SJCRH30 (cell line): ENCODE measurements around the gene PLA1A. TPM values are rescaled to one million over a fixed set of nuclear protein-coding genes. Genes with fewer than 3 reads are reported as not detected.

Experiments used
- DNase-seq, 2 experiments: peaks; one replicate each; pipeline ENCODE4 v3.0.0-alpha.2; 2015 to 2020
- H3K27ac ChIP-seq: fragments of 250-450 bp; sonication (Bioruptor Pico); 2 replicates; pipeline ENCODE4 v1.5.1; 2020; ENCODE audit warnings: mild to moderate bottlenecking, moderate library complexity
- H3K27me3 ChIP-seq: fragments of 250-450 bp; sonication (Bioruptor Pico); 2 replicates; pipeline ENCODE4 v1.5.1; 2020; ENCODE audit warnings: mild to moderate bottlenecking, moderate library complexity
- H3K36me3 ChIP-seq: fragments of 250-450 bp; sonication (Bioruptor Pico); 2 replicates; pipeline ENCODE4 v1.5.1; 2020; ENCODE audit warnings: mild to moderate bottlenecking, moderate library complexity
- H3K4me1 ChIP-seq: fragments of 250-450 bp; sonication (Bioruptor Pico); 2 replicates; pipeline ENCODE4 v1.5.1; 2020; ENCODE audit warnings: mild to moderate bottlenecking, moderate library complexity
- H3K4me3 ChIP-seq: fragments of 250-450 bp; sonication (Bioruptor Pico); 2 replicates; pipeline ENCODE4 v1.5.1; 2020; ENCODE audit warnings: mild to moderate bottlenecking, moderate library complexity
- H3K9me3 ChIP-seq: fragments of 250-450 bp; sonication (Bioruptor Pico); replicated peaks from 2 replicates; pipeline ENCODE4 v1.5.1; 2020; ENCODE audit warnings: mild to moderate bottlenecking, moderate library complexity
- total RNA-seq: library from RNA; depleted of rRNA; stranded (reverse); fragments of >200 nt; shearing (Covaris generic); gene quantifications from 2 replicates; pipeline ENCODE4 v1.2.3, GENCODE V29; 2014

Gene PLA1A
- total RNA-seq, 1 experiment from 2014 or later = 1.2 TPM

DNA sequence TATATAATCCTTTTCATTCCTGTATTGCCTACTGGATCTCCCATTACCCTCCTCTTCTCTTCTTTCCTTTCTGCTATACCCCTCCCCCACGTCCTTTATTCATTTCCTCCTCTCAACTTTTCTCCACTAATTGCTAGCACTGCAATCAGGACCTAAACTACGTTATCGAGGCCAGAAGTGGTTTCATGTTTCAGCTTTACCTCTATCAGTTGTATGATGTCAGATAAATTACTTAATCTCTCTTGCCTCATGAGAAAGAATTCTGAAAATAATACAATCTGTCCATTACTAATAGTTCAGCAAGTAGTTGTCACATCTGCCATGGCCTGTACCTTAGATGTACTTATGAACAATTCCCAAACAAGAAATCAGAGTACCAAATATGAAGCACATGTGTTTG is 52.1 kb downstream of the PLA1A start:
- Histone ChIP-seq H3K9me3 (no peaks in the 10 kb centered on the region), H3K27ac (no peak overlapping the region), H3K4me3 (no peak overlapping the region), H3K36me3 (no peaks in the 10 kb centered on the region), H3K27me3 (no peaks in the 10 kb centered on the region), H3K4me1 (peaks cover 24% of the 10 kb centered on the region)
- DNase-seq = no peak

DNA sequence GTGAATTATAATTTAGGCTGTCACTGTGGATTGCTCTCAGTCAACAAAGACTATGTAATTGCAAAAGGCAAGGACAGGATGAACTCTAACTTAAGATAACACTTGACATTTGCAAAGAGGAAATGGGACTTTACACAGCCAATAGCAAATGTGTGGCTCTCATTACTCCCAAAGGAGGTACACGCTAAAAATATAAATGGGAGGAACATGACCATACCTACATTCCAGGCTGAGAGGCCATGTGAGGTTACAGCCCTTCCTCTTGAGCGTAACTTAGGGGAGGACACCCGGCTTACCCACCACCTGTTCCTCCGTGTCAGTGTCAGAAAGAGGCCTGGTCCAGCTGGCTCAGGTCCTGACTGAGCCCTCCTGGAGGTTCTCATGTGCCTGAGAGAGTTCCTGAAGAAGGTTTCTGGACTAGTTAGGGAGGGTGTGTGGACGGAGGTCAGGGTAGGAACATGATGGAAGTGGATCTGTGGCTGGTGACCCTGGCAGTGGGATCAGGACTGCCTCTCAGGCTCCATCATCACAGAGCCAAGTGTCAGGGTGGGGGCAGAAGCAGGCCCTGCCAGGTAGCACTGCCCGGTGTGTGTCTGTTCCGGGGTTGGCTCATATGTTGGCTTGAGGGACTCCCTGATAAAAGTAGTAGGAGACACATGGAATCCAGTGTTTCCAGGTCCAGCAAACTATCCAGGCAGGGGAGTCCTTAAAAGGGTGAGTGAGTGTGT is 54.8 kb downstream of the PLA1A start:
- Histone ChIP-seq H3K36me3 (no peaks in the 10 kb centered on the region), H3K27me3 (no peaks in the 10 kb centered on the region), H3K27ac (peak overlapping the region; percentile 52), H3K4me1 (peaks cover 21% of the 10 kb centered on the region), H3K9me3 (no peaks in the 10 kb centered on the region), H3K4me3 (no peak overlapping the region)
- DNase-seq = peak; percentile 92 to 94

DNA sequence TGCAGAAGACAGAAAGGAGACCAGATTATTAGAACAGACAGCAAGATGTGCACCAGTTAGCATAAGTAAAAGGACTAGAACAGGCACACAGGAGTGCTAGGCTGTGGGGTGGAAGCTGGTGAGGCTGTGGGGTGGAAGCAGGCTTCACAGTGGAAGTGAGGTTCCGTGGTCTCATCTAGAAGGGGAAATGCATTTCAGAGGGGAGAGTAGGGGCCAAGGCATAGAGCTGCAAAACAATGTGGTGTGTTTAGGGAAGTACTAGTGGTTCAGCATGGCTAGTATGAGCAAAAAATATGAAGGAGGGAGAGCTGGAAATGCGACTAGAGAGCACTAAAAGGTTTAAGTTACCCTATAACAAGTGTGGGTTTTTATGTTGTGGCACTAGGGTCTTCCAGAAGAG is 56.2 kb downstream of the PLA1A start:
- Histone ChIP-seq H3K4me1 (peaks cover 18% of the 10 kb centered on the region), H3K27me3 (no peaks in the 10 kb centered on the region), H3K4me3 (no peak overlapping the region), H3K9me3 (no peaks in the 10 kb centered on the region), H3K36me3 (no peaks in the 10 kb centered on the region), H3K27ac (no peak overlapping the region)
- no peak for DNase-seq

DNA sequence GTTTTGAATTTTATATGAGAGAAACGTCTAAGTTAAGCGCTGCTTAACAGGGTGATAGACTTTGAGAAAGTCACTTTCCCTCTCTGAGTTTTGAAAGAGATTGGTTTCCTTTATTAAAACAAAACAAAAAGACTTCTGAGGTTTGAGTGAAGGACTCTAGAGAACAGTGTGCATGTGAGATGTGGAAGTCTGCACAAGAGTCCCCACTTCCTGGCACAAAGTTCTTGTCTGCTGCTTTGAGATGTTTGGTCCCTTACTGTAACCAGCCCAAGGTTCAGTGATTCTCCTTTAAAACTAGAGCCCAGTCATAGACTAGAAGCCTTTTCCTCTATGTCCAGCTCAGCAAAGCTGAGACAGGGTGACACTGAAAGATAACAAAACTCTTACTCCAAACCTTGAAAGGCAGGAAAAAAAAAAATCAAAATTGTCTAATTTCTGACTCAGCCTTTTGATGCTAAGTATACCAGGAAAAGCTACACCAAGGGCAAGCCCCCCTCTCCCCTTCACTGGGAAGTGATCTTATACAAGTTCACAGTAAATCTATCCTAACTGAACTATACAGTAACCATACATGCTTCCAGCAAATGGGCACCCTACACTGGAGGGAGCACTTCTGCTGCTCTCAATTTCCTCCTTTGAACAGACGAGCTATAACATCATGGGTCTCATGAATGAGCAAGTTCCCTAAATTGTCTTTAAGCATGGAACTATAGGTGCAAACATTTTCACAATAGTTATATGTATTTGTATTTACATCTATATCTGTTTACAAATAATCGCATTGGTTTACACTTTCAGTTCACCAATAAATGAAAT is 60.4 kb downstream of the PLA1A start:
- H3K27ac ChIP-seq = no peak overlapping the region
- peaks cover 9% of the 10 kb centered on the region for H3K4me1 ChIP-seq
- no peaks in the 10 kb centered on the region for H3K36me3 ChIP-seq
- H3K27me3 ChIP-seq = no peaks in the 10 kb centered on the region
- H3K4me3 ChIP-seq = no peak overlapping the region
- DNase-seq = no peak
- H3K9me3 ChIP-seq = no peaks in the 10 kb centered on the region

DNA sequence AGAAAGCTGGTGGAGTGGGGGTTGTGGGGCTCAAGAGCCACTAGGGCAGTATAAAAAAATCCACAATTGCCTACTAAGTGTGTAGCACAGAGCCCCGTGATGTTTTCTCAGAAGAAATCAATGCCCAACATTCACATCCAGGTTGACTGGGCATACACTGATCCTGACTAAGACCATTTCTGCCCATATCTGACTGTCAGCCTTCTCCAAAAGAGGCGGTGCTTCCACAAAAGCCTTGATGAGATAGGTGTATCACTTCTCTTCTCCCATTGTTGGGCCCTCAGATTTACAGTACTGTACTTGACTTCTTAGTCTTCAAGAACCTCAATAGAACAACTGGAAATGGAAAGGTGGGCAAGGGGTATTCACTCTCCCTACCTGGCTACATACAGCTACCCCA is 61.3 kb downstream of the PLA1A start:
- Histone ChIP-seq H3K36me3 (no peaks in the 10 kb centered on the region), H3K27ac (no peak overlapping the region), H3K4me3 (no peak overlapping the region), H3K4me1 (peaks cover 11% of the 10 kb centered on the region), H3K27me3 (no peaks in the 10 kb centered on the region), H3K9me3 (no peaks in the 10 kb centered on the region)
- DNase-seq = no peak

DNA sequence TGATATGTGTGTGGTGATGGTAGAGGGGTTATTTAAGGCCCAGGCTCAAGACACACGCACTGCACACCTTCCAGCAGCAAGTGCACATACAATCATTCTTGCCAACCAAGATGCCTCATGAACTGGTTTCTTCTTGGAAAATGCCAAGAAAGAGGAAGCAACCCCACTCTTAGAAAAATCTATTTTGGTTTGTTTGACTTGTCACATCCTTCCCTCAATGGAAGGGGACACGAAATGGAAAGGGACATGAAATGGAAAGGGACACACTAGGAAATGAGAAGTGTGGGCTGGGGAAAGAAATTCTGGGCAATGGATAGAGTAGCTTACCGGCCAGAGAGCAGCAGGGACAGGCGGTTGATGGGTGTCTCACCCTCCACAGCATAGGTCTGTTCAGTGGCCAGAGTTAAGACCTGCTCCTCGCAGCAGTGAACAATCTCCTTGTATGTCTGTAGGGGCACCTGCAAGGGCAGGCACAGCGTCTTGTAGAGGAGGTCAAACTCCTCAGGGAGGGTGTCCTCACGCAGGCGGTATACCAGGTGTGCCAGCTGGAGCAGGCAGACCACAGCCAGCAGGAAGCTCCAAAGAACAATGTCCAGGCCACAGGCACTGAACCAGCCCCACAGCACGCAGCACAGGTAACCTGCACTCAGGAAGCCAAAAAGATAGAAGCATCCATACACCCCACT is 62.1 kb downstream of the PLA1A start:
- H3K9me3 ChIP-seq = no peaks in the 10 kb centered on the region
- no peaks in the 10 kb centered on the region for H3K27me3 ChIP-seq
- no peak overlapping the region for H3K4me3 ChIP-seq
- no peak overlapping the region for H3K27ac ChIP-seq
- DNase-seq = no peak
- peaks cover 12% of the 10 kb centered on the region for H3K4me1 ChIP-seq
- no peaks in the 10 kb centered on the region for H3K36me3 ChIP-seq

DNA sequence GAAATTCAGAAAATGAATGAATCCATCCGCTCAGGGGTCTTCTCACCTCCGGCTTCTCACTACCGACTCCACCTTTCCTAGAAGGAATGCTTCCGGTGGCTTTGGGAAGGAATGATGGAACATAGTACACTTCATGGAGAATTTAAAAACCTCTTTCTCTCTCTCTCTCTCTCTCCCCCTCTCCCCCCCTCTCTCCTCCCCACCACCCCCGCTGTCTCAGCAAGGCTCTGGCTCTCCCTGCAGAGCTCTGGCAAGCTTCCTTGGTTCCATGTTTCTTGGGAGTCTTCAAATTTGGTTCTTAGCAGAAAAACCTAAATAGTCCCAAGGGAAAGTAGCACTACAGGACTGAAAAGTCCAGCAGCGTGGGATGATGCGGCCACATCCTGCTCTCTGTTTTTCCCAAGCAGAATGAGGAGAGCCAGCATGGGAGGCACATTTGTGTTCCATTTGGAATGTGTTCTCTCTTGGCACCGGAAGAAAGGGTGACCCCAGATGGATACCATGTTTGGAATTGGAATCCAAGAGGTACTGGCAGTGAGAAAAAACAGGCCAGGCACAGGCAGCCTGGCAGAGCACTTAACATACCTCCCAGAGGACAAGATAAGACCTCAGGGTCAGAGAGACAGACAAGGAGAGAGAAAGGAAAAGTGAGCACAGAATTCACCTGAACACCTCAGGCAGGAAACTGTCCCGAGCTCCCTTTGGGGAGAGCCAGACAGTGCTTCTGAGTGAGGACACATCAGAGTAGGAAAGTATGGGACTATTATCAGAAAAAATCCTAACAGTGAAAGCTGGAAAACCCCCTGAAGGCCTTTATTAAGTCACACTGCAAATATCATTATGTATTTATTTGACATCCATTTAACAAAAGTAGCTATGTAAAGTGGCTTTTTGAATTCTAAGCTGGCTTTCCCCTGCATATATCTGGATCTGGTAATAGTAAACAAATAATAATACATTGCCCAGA is 63.1 kb downstream of the PLA1A start, which contains the start of gene POPDC2:
Gene POPDC2 (minus strand): TSS at position 116 of the 967 bp plus-strand sequence. CDS start 166 bp downstream, outside the sequence.
- Histone ChIP-seq H3K4me1 (peaks cover 20% of the 10 kb centered on the region), H3K9me3 (no peaks in the 10 kb centered on the region), H3K4me3 (no peak within 1 kb of the TSS), H3K36me3 (no peaks in the 10 kb centered on the region), H3K27ac (no peak within 1 kb of the TSS), H3K27me3 (no peaks in the 10 kb centered on the region)
- no peak for DNase-seq

DNA sequence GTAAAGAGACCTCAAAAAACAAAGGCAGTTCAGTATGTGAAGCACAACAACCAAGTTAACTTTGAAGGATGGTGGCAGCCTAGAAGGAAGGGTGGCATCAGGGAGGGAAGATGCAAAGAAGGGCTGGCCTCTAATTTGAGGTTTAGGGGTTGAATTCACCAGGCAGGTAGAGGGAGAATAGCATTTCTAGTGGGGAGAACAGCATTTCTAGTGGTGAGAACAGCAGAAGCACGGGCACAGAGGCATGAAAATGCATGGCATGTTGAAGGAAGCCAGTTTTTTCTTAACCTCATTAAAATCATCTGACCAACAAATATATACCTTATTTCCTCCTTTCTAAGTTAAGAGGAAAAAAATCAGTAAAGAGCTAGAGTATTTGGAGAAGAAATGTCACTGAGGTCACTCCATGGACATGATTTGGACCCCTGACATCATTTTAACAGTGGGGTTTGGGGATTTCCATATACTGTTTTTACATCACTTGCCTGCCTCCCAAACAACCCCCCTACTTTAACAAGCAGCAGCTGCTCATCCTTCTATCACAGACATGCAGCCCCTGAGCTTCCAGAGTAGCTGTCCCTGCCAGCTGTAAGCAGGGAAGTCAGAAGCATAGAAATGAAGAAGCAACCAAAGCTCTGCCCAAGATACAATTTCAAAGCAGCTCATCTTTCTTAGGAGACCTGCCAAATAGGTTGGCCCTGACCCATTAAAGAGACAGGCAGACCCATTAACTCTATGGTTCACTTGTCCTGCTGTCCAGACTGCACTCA is 65.1 kb downstream of the PLA1A start:
- DNase-seq = peak; percentile 45 to 68
- H3K4me1 ChIP-seq = peaks cover 20% of the 10 kb centered on the region

DNA sequence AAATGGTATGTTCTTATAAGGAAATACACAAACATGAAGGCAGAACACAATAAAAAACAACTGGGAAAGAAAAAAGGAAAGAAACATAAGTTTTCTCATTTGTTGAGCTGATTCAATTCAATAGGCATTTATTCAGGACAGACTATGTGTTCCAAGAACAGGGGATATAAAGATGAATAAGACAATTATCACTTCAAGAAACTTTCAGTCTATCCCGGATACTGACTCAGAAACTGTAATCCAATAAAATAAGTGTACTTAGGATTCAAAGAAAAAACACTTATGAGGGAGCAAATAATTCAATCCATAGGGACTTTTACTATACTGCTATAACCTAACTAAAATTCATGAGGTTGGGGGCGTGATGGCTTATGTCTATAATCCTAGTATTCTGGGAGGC is 66.2 kb downstream of the PLA1A start:
- Histone ChIP-seq H3K36me3 (no peaks in the 10 kb centered on the region), H3K4me3 (no peak overlapping the region), H3K4me1 (peaks cover 20% of the 10 kb centered on the region), H3K27me3 (no peaks in the 10 kb centered on the region), H3K9me3 (no peaks in the 10 kb centered on the region), H3K27ac (no peak overlapping the region)
- no peak for DNase-seq

More for the DNA sequence above, 65.1 kb downstream of the PLA1A start:
- H3K36me3 ChIP-seq = no peaks in the 10 kb centered on the region
- no peaks in the 10 kb centered on the region for H3K9me3 ChIP-seq
- no peak overlapping the region for H3K27ac ChIP-seq
- H3K4me3 ChIP-seq = no peak overlapping the region
- H3K27me3 ChIP-seq = no peaks in the 10 kb centered on the region

DNA sequence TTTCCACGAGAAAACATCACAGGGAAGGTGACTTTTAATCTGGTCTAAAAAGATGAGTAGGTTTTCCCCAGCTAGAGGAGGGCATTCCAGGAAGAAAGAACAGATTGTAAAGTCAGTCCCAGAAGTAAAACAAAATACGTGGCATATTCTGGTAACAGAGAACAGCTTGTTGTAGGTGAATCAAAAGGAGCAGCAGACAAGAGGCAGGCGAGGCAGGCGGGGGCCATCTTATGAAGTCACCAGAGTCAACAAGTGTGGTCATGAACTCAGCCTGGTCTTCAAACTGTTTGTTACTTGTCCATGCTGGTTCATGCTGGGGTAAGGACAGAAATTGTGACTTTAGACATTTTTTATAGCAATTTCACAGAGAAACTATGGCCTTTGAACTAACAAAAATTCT is 66.7 kb downstream of the PLA1A start:
- DNase-seq = no peak
- Histone ChIP-seq H3K27ac (no peak overlapping the region), H3K4me1 (peaks cover 20% of the 10 kb centered on the region), H3K36me3 (peaks cover 2% of the 10 kb centered on the region; the same call in 1 of the 2 replicates), H3K27me3 (no peaks in the 10 kb centered on the region), H3K4me3 (no peak overlapping the region), H3K9me3 (no peaks in the 10 kb centered on the region)

DNA sequence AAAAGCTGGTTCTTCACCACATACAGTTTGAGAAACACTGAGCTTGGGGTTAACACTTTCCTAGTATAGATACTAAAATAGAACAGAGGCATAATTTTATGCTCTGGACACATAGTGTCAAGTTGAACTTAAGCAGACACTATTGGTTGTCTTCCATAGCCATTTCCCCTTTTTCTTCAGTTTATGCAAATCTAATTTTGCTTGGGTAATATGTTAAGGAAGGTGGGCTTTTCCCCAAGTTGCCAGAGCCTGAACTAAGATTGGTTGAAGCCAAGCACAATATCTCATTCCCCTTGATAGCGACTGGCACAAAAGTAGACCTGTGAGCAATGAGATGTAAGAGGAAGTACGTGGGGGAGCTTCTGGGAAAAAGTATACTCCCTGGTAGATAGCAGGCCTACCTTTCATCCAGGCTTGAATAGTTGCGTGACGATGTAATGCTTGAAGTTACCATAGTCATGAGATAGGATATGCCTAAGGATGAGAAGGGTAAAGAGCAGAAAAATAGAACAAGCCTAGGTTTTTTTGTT is 67.2 kb downstream of the PLA1A start:
- H3K36me3 ChIP-seq = peaks cover 6% of the 10 kb centered on the region; the same call in 1 of the 2 replicates
- H3K27me3 ChIP-seq = no peaks in the 10 kb centered on the region
- no peaks in the 10 kb centered on the region for H3K9me3 ChIP-seq
- H3K4me1 ChIP-seq = peaks cover 20% of the 10 kb centered on the region
- DNase-seq = peak; percentile 29 to 34
- H3K27ac ChIP-seq = no peak overlapping the region
- no peak overlapping the region for H3K4me3 ChIP-seq

DNA sequence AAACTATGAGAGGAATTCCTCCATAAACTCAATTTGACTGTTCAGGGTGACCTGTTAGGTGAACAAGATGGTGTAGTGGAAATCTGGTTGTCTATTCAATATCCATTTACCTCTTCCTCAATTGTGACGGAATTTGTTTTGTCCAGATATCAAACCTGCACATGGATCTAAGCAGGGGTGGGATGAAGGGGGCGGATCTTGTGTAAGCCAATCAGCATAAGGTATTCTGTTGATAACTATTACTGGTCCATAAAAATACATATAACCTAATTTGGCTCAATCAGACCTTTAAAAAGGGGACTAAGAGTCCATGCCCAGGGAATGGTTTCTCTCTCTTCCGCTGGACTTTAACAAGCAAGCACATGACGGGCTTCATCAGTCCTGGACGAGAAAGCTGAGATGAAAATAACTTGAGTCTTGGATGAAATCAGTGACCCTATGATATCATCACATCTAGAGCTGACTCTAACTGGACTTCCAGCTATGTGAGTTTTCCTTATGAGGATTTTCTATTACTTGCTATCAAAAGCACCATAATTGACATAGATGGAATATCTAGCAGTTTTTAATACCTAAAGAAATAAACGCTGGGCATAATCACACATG is 68.4 kb downstream of the PLA1A start:
- peaks cover 6% of the 10 kb centered on the region; the same call in 1 of the 2 replicates for H3K36me3 ChIP-seq
- H3K27me3 ChIP-seq = no peaks in the 10 kb centered on the region
- no peaks in the 10 kb centered on the region for H3K9me3 ChIP-seq
- H3K27ac ChIP-seq = no peak overlapping the region
- peaks cover 20% of the 10 kb centered on the region for H3K4me1 ChIP-seq
- H3K4me3 ChIP-seq = no peak overlapping the region
- DNase-seq = no peak
